Colonic mucosa (tissue), 4 donors: ENCODE results near the gene RBP7. TPM values are rescaled to one million over a fixed set of nuclear protein-coding genes. Genes with fewer than 3 reads are reported as not detected.

Source experiments
- DNase-seq: peaks from one replicate; pipeline ENCODE4 v3.0.0-alpha.2; 2020
- H3K27ac ChIP-seq: fragments of 200-600 bp; one replicate; pipeline ENCODE4 v1.8.0; 2021
- H3K27me3 ChIP-seq: fragments of 200-600 bp; one replicate; pipeline ENCODE4 v1.8.0; 2021
- H3K36me3 ChIP-seq: fragments of 200-600 bp; one replicate; pipeline ENCODE4 v1.8.0; 2021
- H3K4me1 ChIP-seq: fragments of 200-600 bp; one replicate; pipeline ENCODE4 v1.8.0; 2021; ENCODE audit warnings: mild to moderate bottlenecking
- H3K4me3 ChIP-seq: fragments of 200-600 bp; one replicate; pipeline ENCODE4 v1.8.0; 2021
- H3K9ac ChIP-seq, 2 donors: one replicate each; pipeline ENCODE4 v1.7.0; 2013; ENCODE audit warnings: control low read depth in 2 of 2, low read depth in 2 of 2, low read length in 2 of 2
- H3K9me3 ChIP-seq: fragments of 200-600 bp; one replicate; pipeline ENCODE4 v1.8.0; 2021
- CTCF ChIP-seq: fragments of 200-600 bp; IDR thresholded peaks from one replicate; pipeline ENCODE4 v1.8.0; 2022; ENCODE audit warnings: antibody characterized with exemption, mild to moderate bottlenecking
- intact Hi-C: fragments of 100-400 bp; cut with DNase I; formaldehyde crosslinking; loops from one replicate; pipeline ENCODE4 v1.14.1; 2022
- total RNA-seq, 2 donors: library from RNA; stranded (reverse); fragmentation: NEBNext Ultra II Directional in 1 of 2; extraction: Animal tissue kit (Norgen Biotek cat#: 25700) in 1 of 2; gene quantifications; one replicate each; pipeline ENCODE4 v1.2.1, GENCODE V29; 2021
- donor health status: healthy.
- donor health status: DM: no; HTN: no; CAD: no.
- donor health status: DM: no; HTN: no; CAD: no.

The RBP7 gene
- total RNA-seq, 2 donors from 2014 or later: 0.56 to 1.6 TPM

DNA sequence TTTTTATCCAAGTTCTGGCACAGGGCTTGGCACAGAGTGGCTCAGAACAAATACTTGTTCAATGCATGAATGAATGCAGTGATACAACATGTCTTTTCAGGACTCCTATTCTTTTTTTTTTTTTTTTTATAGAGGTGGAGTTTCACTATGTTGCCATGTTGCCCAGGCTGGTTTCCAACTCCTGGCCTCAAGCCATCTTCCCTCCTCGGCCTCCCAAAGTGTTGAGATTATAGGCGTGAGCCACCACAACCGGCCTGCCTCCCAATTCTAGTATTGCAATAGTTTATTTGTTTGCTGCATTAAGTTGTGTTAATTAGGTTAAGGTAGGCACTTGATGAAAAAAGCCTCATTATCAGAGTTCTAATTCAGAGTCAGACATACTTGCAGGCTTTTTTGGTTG is 53.6 kb downstream of the RBP7 start:
- Histone ChIP-seq H3K27ac (no peak overlapping the region), H3K36me3 (no peaks in the 10 kb centered on the region), H3K27me3 (no peaks in the 10 kb centered on the region), H3K9me3 (no peaks in the 10 kb centered on the region), H3K4me1 (no peaks in the 10 kb centered on the region), H3K4me3 (no peak overlapping the region), H3K9ac (no peak overlapping the region)
- intact Hi-C loops: no loop called here
- no peak for TF ChIP-seq CTCF
- no peak for DNase-seq

DNA sequence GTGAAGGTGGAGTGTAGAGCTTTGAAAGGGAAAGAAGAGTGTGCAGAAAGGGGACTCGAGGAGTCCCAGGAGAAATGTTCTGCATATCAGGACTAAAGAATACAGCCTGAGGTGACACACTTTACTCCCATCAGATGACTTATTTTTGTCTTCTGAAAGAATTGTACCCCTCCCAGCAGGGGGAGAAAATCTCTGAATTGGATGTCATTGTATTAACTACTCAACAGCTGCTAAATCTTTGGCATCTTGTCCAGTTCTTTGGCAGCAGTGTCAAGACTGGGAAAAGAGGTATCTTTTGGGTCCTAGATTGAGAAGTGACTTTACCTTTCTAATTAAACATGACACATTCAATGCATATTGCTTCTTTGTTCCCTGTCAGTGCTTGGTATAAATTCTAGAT is 54.6 kb downstream of the RBP7 start:
- H3K27ac ChIP-seq: no peak overlapping the region
- DNase-seq: no peak
- intact Hi-C loops: no loop called here
- no peaks in the 10 kb centered on the region for H3K36me3 ChIP-seq
- TF ChIP-seq CTCF: no peak
- no peak overlapping the region for H3K9ac ChIP-seq
- H3K4me3 ChIP-seq: no peak overlapping the region
- H3K9me3 ChIP-seq: no peaks in the 10 kb centered on the region
- no peaks in the 10 kb centered on the region for H3K4me1 ChIP-seq
- H3K27me3 ChIP-seq: no peaks in the 10 kb centered on the region

- H3K27me3 ChIP-seq: no peaks in the 10 kb centered on the region
Measured at GRCh38 chr1:10052347-10052746, 55.3 kb downstream of the RBP7 start.

GRCh38 chr1:10054465-10054864 is 57.4 kb downstream of the RBP7 start:
- Histone ChIP-seq H3K9ac (no peak overlapping the region), H3K27me3 (no peaks in the 10 kb centered on the region), H3K4me3 (no peak overlapping the region), H3K9me3 (no peaks in the 10 kb centered on the region), H3K27ac (no peak overlapping the region), H3K4me1 (no peaks in the 10 kb centered on the region), H3K36me3 (no peaks in the 10 kb centered on the region)
- DNase-seq: no peak
- intact Hi-C loops: no loop called here
- TF ChIP-seq CTCF: no peak

More at GRCh38 chr1:10052347-10052746, 55.3 kb downstream of the RBP7 start:
- Histone ChIP-seq H3K27ac (no peak overlapping the region), H3K9me3 (no peaks in the 10 kb centered on the region), H3K4me3 (no peak overlapping the region), H3K4me1 (no peaks in the 10 kb centered on the region), H3K9ac (no peak overlapping the region), H3K36me3 (no peaks in the 10 kb centered on the region)
- TF ChIP-seq CTCF: no peak
- intact Hi-C loops: no loop called here
- no peak for DNase-seq

DNA sequence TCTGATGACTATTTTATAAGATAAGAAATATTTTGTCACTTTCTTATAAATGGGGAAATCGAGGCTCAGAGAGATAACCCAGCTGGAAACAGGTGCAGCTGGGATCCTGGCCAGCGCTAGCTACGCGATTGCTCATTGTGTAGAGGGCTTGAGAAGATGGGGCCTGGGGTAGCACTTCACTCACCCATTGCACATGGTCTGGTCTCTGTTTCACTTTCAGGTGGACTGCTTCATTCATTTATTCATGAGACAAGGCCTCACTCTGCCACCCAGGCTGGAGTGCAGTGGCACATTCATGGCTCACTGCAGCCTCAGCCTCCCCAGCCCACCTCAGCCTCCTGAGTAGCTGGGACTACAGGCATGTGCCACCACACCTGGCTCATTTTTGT is 59.6 kb downstream of the RBP7 start:
- no peaks in the 10 kb centered on the region for H3K36me3 ChIP-seq
- no peaks in the 10 kb centered on the region for H3K27me3 ChIP-seq
- no peak for DNase-seq
- intact Hi-C loops: no loop called here
- H3K27ac ChIP-seq: no peak overlapping the region
- H3K4me1 ChIP-seq: no peaks in the 10 kb centered on the region
- no peak overlapping the region for H3K9ac ChIP-seq
- H3K9me3 ChIP-seq: no peaks in the 10 kb centered on the region
- TF ChIP-seq CTCF: no peak
- no peak overlapping the region for H3K4me3 ChIP-seq

DNA sequence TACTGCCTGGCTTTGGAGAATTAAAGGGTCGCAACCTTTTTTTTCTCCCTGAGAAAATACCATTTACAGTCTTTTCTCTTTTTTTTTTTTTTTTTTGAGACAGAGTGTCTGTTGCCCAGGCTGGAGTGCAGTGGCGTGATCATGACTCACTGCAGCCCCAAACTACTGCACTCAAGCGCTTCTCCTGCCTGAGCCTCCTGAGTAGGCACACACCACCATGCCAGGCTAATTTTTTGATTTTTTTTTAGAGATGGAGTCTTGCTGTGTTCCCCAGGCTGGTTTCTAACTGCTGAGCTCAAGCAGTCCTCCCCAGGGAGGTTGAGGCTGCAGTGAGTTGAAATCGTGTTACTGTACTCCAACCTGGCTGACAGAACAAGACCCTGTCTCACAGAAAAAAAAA is 60.3 kb downstream of the RBP7 start:
- H3K4me1 ChIP-seq: no peaks in the 10 kb centered on the region
- no peak for TF ChIP-seq CTCF
- H3K9me3 ChIP-seq: no peaks in the 10 kb centered on the region
- no peak overlapping the region for H3K27ac ChIP-seq
- H3K36me3 ChIP-seq: no peaks in the 10 kb centered on the region
- no peak for DNase-seq
- no peak overlapping the region for H3K4me3 ChIP-seq
- H3K9ac ChIP-seq: no peak overlapping the region
- intact Hi-C loops: no loop called here
- H3K27me3 ChIP-seq: no peaks in the 10 kb centered on the region
